ENCODE results near the gene CFAP74.

Gene CFAP74

GRCh38 chr1:1926886-1927660 lies 76.5 kb downstream of the CFAP74 start:
- no peak for DNase-seq

DNA sequence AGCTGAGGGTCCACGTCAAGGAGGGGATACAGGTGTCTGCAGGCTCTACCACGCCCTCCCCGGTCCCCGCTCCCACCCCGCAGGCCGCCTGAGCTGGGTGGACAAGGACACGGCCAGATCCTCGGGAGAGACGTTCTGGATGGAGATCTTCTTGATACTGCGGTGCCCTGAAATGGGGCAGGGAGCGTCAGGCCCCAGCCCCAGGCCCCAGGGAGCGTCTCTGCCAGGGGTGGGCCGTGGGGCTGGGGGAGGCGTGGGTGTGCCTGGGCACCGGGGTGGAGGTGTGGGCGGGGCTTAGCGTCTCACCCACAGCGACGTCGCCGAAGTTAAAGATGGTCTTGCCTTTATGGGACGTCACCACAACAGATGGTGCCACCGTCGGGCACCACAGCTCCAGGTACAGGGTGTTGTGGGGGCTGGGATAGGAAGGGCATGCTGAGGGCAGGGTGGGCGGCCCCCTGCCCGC lies 77.2 kb downstream of the CFAP74 start:
- DNase-seq = no peak

DNA sequence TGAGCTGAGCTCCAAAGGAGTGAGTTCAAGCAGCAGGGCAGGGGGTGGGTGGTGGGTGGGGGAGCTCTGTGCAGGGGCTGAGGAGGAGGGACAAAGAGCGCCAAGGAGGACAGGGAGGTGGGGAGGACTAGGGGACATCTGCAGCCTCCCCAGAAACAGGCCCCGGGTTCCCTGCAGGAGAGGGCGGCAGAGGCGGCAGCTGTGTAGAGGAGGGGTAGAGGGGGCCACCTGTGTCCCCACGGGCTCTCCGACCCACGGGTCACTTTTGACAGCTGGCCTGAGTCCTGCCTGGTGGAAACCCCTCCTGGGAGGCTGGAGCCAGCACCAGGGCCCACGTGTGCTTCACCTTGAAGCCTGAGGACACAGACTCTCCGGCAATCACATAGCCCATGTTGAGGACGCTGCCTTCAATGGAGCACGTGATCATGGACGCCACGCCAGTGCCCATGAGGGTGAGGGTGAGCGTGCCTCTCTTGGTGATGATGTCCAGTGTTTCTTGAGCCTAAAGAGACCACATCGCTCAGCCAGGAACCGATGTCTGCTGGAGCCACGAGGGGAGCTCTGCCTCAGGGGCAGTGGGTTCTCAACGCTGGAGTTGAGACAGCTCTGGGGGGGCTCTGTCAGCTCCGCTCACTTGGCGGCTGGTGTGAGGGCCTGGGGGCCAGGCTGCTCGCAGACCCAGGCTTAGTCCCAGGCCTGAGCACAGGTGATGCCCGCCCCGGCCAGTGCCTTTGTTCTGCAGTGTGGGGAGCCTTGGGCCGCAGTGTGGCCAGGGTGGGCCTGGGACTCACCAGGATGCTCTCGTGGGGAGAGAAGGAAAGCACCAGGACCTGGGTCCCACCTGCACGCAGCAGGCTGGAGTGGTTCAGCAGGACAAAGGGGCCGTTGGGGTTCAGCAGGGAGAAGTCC lies 77.9 kb downstream of the CFAP74 start:
- no peak for DNase-seq

GRCh38 chr1:1924849-1925248 lies 78.7 kb downstream of the CFAP74 start:
- DNase-seq = no peak

GRCh38 chr1:1924386-1924785 lies 79.2 kb downstream of the CFAP74 start:
- no peak for DNase-seq

DNA sequence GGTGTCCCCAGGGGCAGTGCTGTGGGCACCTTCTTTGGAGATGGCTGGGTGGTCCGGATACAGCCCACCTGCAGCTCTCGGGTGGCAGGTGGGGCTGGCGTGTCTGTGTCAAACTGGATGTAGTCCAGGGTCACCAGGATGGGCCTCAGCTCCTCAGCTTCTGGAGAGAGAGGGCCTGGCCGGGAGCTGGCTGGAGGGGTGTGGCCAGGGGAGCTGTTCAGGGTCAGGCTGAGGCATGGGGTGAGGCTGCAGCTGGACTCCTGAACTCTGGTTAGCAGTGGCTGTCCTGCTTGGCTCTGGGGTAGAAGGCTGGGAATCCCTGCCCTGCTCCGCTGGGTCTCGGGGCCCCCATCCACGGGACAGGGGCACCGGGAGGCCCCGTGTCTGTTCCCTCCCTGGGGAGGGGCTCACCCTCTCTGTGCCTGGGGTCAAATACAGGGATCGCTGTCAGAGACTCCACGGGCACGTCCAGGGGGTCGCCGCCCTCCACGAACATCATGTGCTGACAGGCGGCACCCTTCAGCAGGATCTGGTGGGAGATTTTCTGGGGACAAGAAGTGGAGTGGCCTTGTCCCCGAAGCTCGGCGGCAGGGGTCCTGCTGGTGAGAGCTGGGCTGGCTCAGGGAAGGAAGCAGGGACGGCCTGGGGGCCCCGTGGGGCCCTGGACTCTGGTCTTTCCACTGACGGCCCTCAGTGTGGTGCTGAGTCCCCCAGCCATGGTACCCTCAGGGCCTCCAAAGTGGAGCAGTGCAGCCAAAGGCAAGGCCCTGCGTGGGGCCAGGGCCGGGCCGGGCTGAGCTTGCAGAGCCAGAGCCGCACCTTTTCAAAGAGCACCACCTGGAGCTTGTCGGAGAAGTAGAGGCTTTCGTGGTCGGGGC lies 80.4 kb downstream of the CFAP74 start:
- no peak for DNase-seq

GRCh38 chr1:1922702-1922955 lies 81.0 kb downstream of the CFAP74 start:
- DNase-seq = no peak

GRCh38 chr1:1921901-1922701 lies 81.5 kb downstream of the CFAP74 start:
- no peak for DNase-seq

GRCh38 chr1:1921459-1921862 lies 82.1 kb downstream of the CFAP74 start:
- no peak for DNase-seq

DNA sequence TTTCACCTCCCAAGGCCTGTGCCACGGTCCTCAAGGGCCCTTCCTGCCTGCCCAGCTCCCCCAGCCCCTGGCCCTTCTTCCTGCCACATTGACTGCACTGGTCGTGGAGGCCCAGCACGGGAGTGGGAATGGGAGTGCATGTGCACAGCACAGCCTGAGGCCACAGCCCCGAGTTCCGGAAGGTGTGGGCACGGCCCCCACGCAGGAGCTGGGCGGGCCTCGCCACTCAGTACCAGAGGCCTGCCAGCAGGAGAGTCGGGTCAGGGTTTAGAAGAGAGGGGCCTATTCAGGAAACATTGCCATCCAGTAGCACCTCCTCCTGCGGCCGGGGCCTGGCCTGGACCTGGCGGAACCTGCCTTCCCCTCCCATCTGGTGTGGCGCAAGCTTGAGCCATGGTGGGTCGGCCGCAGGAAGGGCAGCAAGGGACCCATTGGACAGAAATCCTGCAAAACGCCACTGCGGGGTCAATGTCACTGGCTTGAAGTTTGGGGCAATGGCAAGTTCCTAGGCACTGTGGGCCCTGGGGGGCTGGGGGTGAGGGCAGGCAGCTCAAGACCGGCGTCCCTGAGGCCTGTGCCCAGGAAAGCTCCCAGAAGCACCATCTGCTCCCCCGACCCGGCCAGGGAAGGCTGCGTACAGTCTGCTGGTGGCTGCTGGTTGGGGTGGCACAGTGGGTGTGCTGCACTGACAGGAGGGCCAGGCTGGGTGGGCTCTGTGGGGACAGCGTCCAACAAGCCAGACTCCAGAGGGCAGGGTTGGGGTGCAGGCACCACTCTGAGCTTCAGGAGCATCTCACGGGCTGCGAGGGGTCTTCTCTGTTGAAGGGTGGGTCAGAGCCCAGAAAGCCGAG lies 82.8 kb downstream of the CFAP74 start:
- no peak for DNase-seq

- no peak for DNase-seq
Measured at GRCh38 chr1:1920057-1920607, 83.5 kb downstream of the CFAP74 start.

DNA sequence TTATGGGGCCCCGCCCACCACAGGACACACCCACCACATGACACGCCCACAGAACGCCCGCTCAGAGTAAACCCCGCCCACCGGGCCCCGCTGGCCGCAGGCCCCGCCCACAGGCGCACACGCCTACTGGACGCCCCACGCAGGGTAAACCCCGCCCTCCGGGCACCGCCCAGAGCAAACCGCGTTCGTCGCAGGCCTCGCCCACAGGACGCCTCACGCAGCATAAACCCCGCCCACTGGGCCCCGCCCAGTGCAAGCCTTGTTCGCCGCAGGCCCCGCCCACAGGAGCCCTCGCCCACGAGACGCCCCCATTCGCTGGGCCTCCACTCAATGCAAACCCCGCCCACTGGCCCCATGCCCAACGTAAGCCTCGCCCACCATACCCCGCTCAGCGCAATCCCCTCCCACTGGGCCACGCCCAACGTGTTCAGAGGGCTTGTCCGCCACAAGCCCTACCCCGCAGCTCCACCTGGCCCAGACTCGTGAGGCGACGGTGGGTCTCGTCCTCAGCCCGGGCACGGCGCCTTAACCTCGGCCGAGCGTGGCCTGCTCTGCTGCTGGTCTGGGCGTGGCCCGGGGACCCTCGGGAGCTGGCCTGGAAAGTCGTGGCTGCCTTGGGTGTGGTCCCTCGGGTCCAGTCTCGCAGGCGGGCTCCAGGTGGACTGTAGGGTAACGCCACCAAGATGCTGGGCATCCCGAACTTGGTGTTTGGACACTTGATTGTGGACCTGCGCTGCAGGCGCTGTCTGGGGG lies 84.1 kb downstream of the CFAP74 start:
- DNase-seq = peak; percentile 96

- no peak for DNase-seq
Measured at GRCh38 chr1:1918901-1919303, 84.7 kb downstream of the CFAP74 start, which contains the start of gene TMEM52. TMEM52 (minus strand) TSS chr1:1919279; CDS start chr1:1919265, 14 bp downstream.

GRCh38 chr1:1917995-1918900 lies 85.3 kb downstream of the CFAP74 start:
- no peak for DNase-seq

GRCh38 chr1:1917304-1917976 lies 86.1 kb downstream of the CFAP74 start:
- no peak for DNase-seq

GRCh38 chr1:1916851-1917251 lies 86.7 kb downstream of the CFAP74 start:
- DNase-seq = no peak

DNA sequence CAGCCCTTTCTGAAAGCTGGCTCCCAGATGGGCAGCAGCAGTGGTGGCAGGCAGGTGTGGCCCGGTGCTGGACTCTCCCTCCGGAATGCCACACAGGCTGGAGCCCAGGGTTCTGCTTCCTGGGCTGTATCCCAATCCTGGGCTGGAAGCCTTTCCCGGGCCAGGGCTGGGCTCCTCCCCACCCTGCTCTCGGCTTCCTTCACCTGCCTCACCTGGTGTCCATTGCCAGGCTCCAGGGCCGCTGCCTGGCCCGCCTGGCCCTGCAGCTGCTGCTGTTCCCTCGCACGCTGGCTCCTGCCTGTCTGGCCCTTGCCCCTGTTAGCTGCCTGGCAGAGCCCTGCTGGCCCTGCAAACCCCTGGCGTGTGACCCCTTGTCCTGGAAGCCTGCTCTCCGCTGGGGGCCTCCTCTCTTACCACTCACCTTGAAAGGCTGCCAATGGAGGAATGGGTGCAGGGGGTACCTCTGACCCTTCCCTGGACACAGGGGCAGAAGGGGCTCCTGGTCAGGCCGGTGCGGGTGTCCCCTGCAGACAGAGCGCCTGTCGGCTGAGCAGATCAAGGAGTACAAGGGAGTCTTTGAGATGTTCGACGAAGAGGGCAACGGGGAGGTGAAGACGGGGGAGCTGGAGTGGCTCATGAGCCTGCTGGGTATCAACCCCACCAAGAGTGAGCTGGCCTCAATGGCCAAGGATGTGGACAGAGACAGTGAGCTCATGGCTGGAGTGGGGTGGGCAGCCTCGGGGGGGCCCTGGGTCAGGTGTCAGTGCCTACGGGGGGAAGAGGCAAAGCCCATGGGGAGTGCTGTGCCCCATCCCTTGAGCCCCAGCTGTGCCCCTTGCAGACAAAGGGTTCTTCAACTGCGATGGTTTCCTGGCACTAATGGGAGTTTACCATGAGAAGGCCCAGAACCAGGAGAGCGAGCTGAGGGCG lies 87.4 kb downstream of the CFAP74 start:
- no peak for DNase-seq
